Endothelial cell of umbilical vein (primary cell): Measurements from ENCODE around the gene TEKT5. TPM values are rescaled to one million over a fixed set of nuclear protein-coding genes. Genes with fewer than 3 reads are reported as not detected.

Experiments used
- Bru-seq: library from RNA; stranded (reverse); fragments of 400-500 nt; gene quantifications from one replicate; lab custom pipeline; 2021; lab: Mats Ljungman, UMichigan
- BruChase-seq, 2 experiments: library from RNA; stranded (reverse); fragments of 400-500 nt; gene quantifications; one replicate each; lab custom pipeline; 2021; lab: Mats Ljungman, UMichigan
- BruUV-seq: library from RNA; stranded (reverse); fragments of 400-500 nt; replicated peaks from 2 replicates; lab custom pipeline; 2021; lab: Mats Ljungman, UMichigan
- CTCF ChIA-PET: fragments of 300-600, 350-600 bp; sonication (Branson Sonifier 250); formaldehyde crosslinking; loops from one replicate; lab custom pipeline; 2021; ENCODE audit warnings: antibody characterized with exemption, inconsistent platforms; lab: Charles Lee
- POLR2A ChIA-PET: fragments of 300-600, 350-600 bp; sonication (Branson Sonifier 250); formaldehyde crosslinking; loops from one replicate; lab custom pipeline; 2021; ENCODE audit warnings: antibody characterized with exemption, inconsistent platforms; lab: Charles Lee
- DNase-seq: peaks from one replicate; pipeline ENCODE4 v3.0.0-alpha.2; 2011; ENCODE audit warnings: low read depth, low spot score
- FAIRE-seq: peaks from 2 replicates; lab custom pipeline; 2011; peaks lifted over from hg19 to GRCh38; lab: Jason Lieb, UNC
- H2AFZ ChIP-seq: 2 replicates; pipeline ENCODE4 v1.6.0; 2012; ENCODE audit warnings: low read depth, low read length, control low read depth, inconsistent platforms
- H3K27ac ChIP-seq: 2 replicates; pipeline ENCODE4 v1.5.1; 2011; ENCODE audit warnings: low read depth, mild to moderate bottlenecking, control low read depth, low read length, moderate library complexity; ENCODE audit not compliant: insufficient read depth
- H3K27me3 ChIP-seq, 2 experiments: 2 replicates each; pipeline versions ENCODE4 v1.6.0 to v1.6.1; 2011; ENCODE audit warnings: low read length in 2 of 2, mixed read lengths in 1 of 2; ENCODE audit not compliant: control insufficient read depth in 2 of 2, insufficient read depth in 2 of 2
- H3K36me3 ChIP-seq, 2 experiments: 2 replicates in 1 of 2; 3 replicates in 1 of 2; pipeline ENCODE4 v1.5.1; 2011; ENCODE audit warnings: low read length in 2 of 2, mild to moderate bottlenecking in 1 of 2, moderate library complexity in 1 of 2; ENCODE audit not compliant: control insufficient read depth in 2 of 2, insufficient read depth in 2 of 2; ENCODE audit errors: extremely low read depth in 1 of 2
- H3K4me1 ChIP-seq: 3 replicates; pipeline ENCODE4 v1.5.1; 2011; ENCODE audit warnings: mild to moderate bottlenecking, low read length; ENCODE audit not compliant: control insufficient read depth, insufficient read depth; ENCODE audit errors: extremely low read depth
- H3K4me2 ChIP-seq: 2 replicates; pipeline ENCODE4 v1.6.1; 2011; ENCODE audit warnings: low read length, control low read depth, mixed read lengths; ENCODE audit not compliant: insufficient read depth
- H3K4me3 ChIP-seq, 3 experiments: fragments of 200-600 bp in 1 of 3; sonication (generic), shearing (Covaris generic) in 1 of 3; replicated peaks in 1 of 3; 2 replicates each; pipeline ENCODE4 v1.5.1; 2011 to 2016; ENCODE audit warnings: control low read depth in 3 of 3, low read length in 3 of 3, mild to moderate bottlenecking in 2 of 3, inconsistent platforms in 1 of 3, low read depth in 1 of 3, moderate library complexity in 1 of 3; ENCODE audit not compliant: insufficient read depth in 1 of 3
- H3K79me2 ChIP-seq: 2 replicates; pipeline ENCODE4 v1.6.0; 2012; ENCODE audit warnings: low read length, inconsistent platforms; ENCODE audit not compliant: control insufficient read depth, insufficient read depth
- H3K9ac ChIP-seq: replicated peaks from 2 replicates; pipeline ENCODE3; 2011; ENCODE audit warnings: low read length, control low read depth; ENCODE audit not compliant: insufficient read depth; ENCODE audit errors: extremely low read depth
- H3K9me1 ChIP-seq: replicated peaks from 3 replicates; pipeline ENCODE4 v1.6.0; 2011; ENCODE audit warnings: mild to moderate bottlenecking, low read length; ENCODE audit not compliant: control insufficient read depth, insufficient read depth; ENCODE audit errors: extremely low read depth
- H3K9me3 ChIP-seq: replicated peaks from 2 replicates; pipeline ENCODE4 v1.5.1; 2012; ENCODE audit warnings: low read length, inconsistent platforms; ENCODE audit not compliant: control insufficient read depth, insufficient read depth
- H4K20me1 ChIP-seq: replicated peaks from 2 replicates; pipeline ENCODE3; 2011; ENCODE audit warnings: mild to moderate bottlenecking, low read length; ENCODE audit not compliant: control insufficient read depth, insufficient read depth; ENCODE audit errors: extremely low read depth
- EZH2 ChIP-seq: IDR thresholded peaks from 2 replicates; pipeline ENCODE4 v1.6.1; 2012; ENCODE audit warnings: borderline replicate concordance, low read depth, mild to moderate bottlenecking, moderate library complexity, low read length, inconsistent platforms; ENCODE audit not compliant: severe bottlenecking
- FOS ChIP-seq: IDR thresholded peaks from 2 replicates; pipeline ENCODE4 v1.6.1; 2011; ENCODE audit warnings: mild to moderate bottlenecking, low read length, moderate library complexity, borderline replicate concordance; ENCODE audit not compliant: insufficient read depth
- GATA2 ChIP-seq: IDR thresholded peaks from 2 replicates; pipeline ENCODE4 v1.7.0; 2011; ENCODE audit warnings: low read depth, mild to moderate bottlenecking, moderate library complexity, mixed read lengths, low read length; ENCODE audit not compliant: insufficient read length, insufficient read depth
- JUN ChIP-seq: IDR thresholded peaks from 2 replicates; pipeline ENCODE4 v1.6.1; 2011; ENCODE audit warnings: borderline replicate concordance, low read depth; ENCODE audit not compliant: insufficient read length, insufficient read depth
- MYC ChIP-seq: IDR thresholded peaks from one replicate; pipeline ENCODE4 v1.6.1; 2011; ENCODE audit warnings: mild to moderate bottlenecking, low read depth, low read length
- POLR2A ChIP-seq: IDR thresholded peaks from 2 replicates; pipeline ENCODE4 v1.6.1; 2012; ENCODE audit warnings: low read depth, mild to moderate bottlenecking, control low read depth, low read length
- POLR2AphosphoS5 ChIP-seq: IDR thresholded peaks from 2 replicates; pipeline ENCODE4 v1.6.1; 2012; ENCODE audit warnings: low read depth, mild to moderate bottlenecking, control low read depth, low read length, moderate library complexity; ENCODE audit not compliant: insufficient read depth
- dilution Hi-C: fragments of 300-500 bp; cut with MboI; formaldehyde crosslinking; loops from one replicate; pipeline ENCODE4 v1.15.0; 2019; ENCODE audit warnings: low sequenced_read_pairs; ENCODE audit not compliant: extremely low pct_ligation_motif_present
- intact Hi-C: fragments of 100-400 bp; cut with micrococcal nuclease; formaldehyde crosslinking; loops from one replicate; pipeline ENCODE4 v1.10.0; 2022
- long read RNA-seq: library from polyadenylated mRNA; stranded (forward); transcript quantifications from one replicate; pipeline ENCODE4 v2.0.0, GENCODE V29; 2021
- polyA minus RNA-seq, 3 experiments: library from RNA; depleted of rRNA, polyadenylated mRNA; stranded (reverse); fragments of >200 nt; gene quantifications; 1 replicate in 1 of 3; 2 replicates in 2 of 3; pipeline ENCODE4 v1.2.3, GENCODE V29; 2011
- polyA plus RNA-seq, 4 experiments: library from polyadenylated mRNA; depleted of rRNA in 3 of 4; stranded (reverse) in 3 of 4; unstranded in 1 of 4; fragments of >200 nt; gene quantifications; 2 replicates each; pipeline versions ENCODE4 v1.2.1 to v1.2.3, GENCODE V29; 2011 to 2012; ENCODE audit warnings: missing spikeins in 1 of 4
- total RNA-seq: library from RNA; stranded (reverse); gene quantifications from 2 replicates; pipeline ENCODE4 v1.2.3, GENCODE V29; 2021
- TF ChIP-seq, protein P1 (sequence below): IDR thresholded peaks from 2 replicates; pipeline ENCODE4 v1.6.1; 2011; ENCODE audit not compliant: insufficient read depth, insufficient read length
- TF ChIP-seq, protein P2 (sequence below), 2 donors: IDR thresholded peaks; 1 replicate in 1 of 2; 2 replicates in 1 of 2; pipeline ENCODE4 v1.5.1; 2011; ENCODE audit warnings: low read length in 2 of 2, mild to moderate bottlenecking in 2 of 2, moderate library complexity in 2 of 2, control low read depth in 1 of 2, inconsistent platforms in 1 of 2, low read depth in 1 of 2; ENCODE audit not compliant: insufficient read depth in 1 of 2; ENCODE audit errors: extremely low read depth in 1 of 2

The TEKT5 gene
- not detected in 2 replicates for total RNA-seq
- 0.16 TPM in 1 of 2 replicates, not detected in the other for polyA plus RNA-seq
- polyA plus RNA-seq (2011; cell fraction: cytosol; rRNA removed): 0.12 and 0.14 TPM in 2 replicates
- polyA plus RNA-seq (2011; cell fraction: nucleus; rRNA removed): 0.84 and 0.86 TPM in 2 replicates
- not detected in 2 replicates for polyA plus RNA-seq (2012)
- polyA minus RNA-seq: not detected in 2 replicates
- polyA minus RNA-seq (2011; cell fraction: cytosol; rRNA and poly(A)+ RNA removed): not detected
- 0.63 TPM in 1 of 2 replicates, not detected in the other for polyA minus RNA-seq (2011; cell fraction: nucleus; rRNA and poly(A)+ RNA removed)
- percentile 3 among the genes with signal in this experiment for Bru-seq, nascent RNA
- percentile 10 among the genes with signal in this experiment for BruChase-seq, experiment 1, labeled RNA remaining after a 6-hour chase
- BruChase-seq, experiment 2, labeled RNA remaining after a 2-hour chase: percentile 13 among the genes with signal in this experiment
- long read RNA-seq: 0 reads

DNA sequence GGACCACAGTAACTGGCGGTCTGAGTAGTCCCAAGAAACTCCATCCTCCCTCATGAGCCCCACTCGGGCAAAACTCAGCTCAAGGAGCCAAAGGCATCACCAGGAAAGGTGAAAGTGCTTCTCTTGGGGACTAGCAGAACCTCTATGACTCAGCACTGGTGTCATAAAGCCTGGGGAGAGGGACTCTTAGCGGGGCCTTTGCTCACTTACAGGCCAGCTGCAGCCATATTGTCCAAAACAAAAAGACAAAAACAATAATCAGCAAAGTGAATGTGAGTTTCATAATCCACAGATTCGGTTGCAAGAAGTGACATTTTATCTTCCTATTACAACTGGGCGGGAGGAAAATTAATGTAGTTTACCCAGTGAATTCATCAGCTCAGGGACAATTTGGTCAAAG, at the start of gene TEKT5:
TSS of gene TEKT5 (minus strand) at position 101 of the 400 bp plus-strand sequence. CDS start at position 44, 57 bp downstream.
- POLR2A ChIA-PET: no interaction called here
- dilution Hi-C loops: no loop called here

More for the DNA sequence above, at the start of gene TEKT5:
- TF ChIP-seq JUN (no peak), GATA2 (no peak), FOS (no peak), POLR2A (no peak), MYC (no peak), POLR2AphosphoS5 (no peak), EZH2 (no peak)
- TF ChIP-seq, protein P1, sequence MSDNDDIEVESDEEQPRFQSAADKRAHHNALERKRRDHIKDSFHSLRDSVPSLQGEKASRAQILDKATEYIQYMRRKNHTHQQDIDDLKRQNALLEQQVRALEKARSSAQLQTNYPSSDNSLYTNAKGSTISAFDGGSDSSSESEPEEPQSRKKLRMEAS: no peak
- TF ChIP-seq, protein P2, sequence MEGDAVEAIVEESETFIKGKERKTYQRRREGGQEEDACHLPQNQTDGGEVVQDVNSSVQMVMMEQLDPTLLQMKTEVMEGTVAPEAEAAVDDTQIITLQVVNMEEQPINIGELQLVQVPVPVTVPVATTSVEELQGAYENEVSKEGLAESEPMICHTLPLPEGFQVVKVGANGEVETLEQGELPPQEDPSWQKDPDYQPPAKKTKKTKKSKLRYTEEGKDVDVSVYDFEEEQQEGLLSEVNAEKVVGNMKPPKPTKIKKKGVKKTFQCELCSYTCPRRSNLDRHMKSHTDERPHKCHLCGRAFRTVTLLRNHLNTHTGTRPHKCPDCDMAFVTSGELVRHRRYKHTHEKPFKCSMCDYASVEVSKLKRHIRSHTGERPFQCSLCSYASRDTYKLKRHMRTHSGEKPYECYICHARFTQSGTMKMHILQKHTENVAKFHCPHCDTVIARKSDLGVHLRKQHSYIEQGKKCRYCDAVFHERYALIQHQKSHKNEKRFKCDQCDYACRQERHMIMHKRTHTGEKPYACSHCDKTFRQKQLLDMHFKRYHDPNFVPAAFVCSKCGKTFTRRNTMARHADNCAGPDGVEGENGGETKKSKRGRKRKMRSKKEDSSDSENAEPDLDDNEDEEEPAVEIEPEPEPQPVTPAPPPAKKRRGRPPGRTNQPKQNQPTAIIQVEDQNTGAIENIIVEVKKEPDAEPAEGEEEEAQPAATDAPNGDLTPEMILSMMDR (IDR thresholded peaks at IDR 0.05; ENCODE audit: extremely low read depth in 1 of 2, insufficient read depth in 1 of 2, low read depth in 1 of 2, low read length in 2 of 2): no peak
- Histone ChIP-seq H3K4me3 (no peak within 1 kb of the TSS), H3K27ac (no peak within 1 kb of the TSS), H3K27me3 (no peaks in the 10 kb centered on the region), H2AFZ (no peak within 1 kb of the TSS), H3K4me1 (no peaks in the 10 kb centered on the region), H3K4me2 (no peak within 1 kb of the TSS), H3K9ac (no peak within 1 kb of the TSS), H3K9me3 (no peaks in the 10 kb centered on the region), H3K9me1 (no peaks in the 10 kb centered on the region), H3K36me3 (no peaks in the 10 kb centered on the region), H4K20me1 (no peaks in the 10 kb centered on the region), H3K79me2 (no peaks in the 10 kb centered on the region)
- no TSS peak for BruUV-seq
- no peak for DNase-seq
- FAIRE-seq: no peak
- intact Hi-C loops: no loop called here
- CTCF ChIA-PET: interaction anchor here (0.8 kb wide), 1 partner anchor 180 kb away, joined by 3 read pairs; no protein-coding TSS in a partner anchor
